SK-N-MC (cell line): ENCODE data around the gene CFAP65.

Experiments
- EZH2 ChIP-seq: fragments of 200-600 bp; sonication (generic); IDR thresholded peaks from one replicate; pipeline ENCODE4 v1.6.1; 2017; ENCODE audit warnings: antibody characterized with exemption
- FOXP2 ChIP-seq: optimal IDR thresholded peaks from 2 replicates; pipeline ENCODE3; 2011; ENCODE audit warnings: mild to moderate bottlenecking, moderate library complexity; ENCODE audit not compliant: insufficient read depth; ENCODE audit errors: extremely low read length, control extremely low read depth
- POLR2AphosphoS5 ChIP-seq: IDR thresholded peaks from 2 replicates; pipeline ENCODE4 v1.6.1; 2012; ENCODE audit warnings: mild to moderate bottlenecking, low read depth, low read length, borderline replicate concordance

- TF ChIP-seq POLR2AphosphoS5 (no peak), EZH2 (no peak), FOXP2 (no peak)
Measured at GRCh38 chr2:218956039-218956438, 85.3 kb downstream of the CFAP65 start.
